GM10266 (cell line): ENCODE data around the gene CASS4.

Source experiments
- DNase-seq: peaks from one replicate; pipeline ENCODE4 v3.0.0; 2012; ENCODE audit errors: extremely low spot score
- CTCF ChIP-seq: IDR thresholded peaks from 2 replicates; pipeline ENCODE4 v1.5.1; 2012; ENCODE audit warnings: mild to moderate bottlenecking, low read depth; ENCODE audit not compliant: control insufficient read depth, insufficient read depth; ENCODE audit errors: missing control alignments

CASS4 gene

GRCh38 chr20:56437196-56437960 lies 25.3 kb downstream of the CASS4 start:
- DNase-seq = no peak
- TF ChIP-seq CTCF = no peak

- no peak for DNase-seq
- no peak for TF ChIP-seq CTCF
Observed at GRCh38 chr20:56438284-56438683, 26.2 kb downstream of the CASS4 start.

DNA sequence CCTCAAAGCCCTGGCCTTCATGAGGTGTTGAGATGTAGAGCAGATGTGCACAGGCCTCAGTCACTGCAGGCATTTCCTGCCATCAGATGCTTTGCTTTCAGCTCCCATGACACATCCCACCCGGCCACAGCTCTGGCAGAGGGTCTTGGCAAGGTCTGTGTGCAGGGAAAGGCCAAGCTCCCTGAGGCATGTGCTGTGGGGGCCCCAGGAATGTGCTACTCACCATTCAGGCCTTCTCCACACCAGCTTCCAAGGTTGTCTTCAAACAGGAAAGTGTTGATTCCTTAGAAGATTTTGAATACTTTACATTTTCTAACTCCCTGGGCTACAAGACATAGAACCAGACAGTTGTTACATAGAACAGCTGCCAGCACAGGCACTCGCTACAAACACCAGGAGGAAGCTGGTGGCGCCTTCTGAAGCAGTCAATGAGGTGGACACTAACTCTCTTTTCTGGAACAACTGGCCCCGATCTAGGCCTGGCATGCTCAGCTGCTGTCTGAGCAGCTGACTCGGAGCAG lies 27.8 kb downstream of the CASS4 start:
- DNase-seq = no peak
- no peak for TF ChIP-seq CTCF

DNA sequence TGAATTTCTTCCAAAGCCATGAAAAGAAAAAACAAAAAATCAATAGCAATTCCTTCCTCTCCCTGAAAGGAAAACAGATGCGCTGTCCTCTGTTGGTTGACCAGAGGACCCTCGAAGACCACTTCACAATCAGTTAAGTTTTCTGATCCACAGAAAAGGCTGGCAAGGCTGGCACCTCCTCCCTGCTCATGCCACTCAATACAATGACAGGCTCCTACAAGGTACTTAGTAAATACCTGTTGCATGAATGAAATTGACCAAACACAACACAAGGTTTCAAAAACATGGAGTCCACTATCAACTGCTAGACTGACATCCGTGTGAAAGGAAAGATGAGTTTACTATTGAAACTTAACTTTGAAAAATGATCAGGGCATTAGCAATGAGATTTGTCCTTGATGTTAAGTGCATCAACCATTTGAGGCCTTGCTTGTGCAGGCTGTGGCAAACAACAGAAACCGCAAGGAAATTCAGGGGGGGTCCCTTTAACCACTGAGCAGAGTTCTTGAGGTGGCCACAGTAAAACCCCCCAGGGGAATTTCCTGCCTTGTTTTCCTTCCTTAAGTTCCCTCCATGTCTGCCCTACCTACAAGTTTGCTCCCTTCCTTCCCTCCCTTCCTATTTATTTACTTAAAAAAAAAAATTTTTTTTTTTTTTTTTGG lies 28.4 kb downstream of the CASS4 start:
- DNase-seq = peak; percentile 59
- no peak for TF ChIP-seq CTCF

DNA sequence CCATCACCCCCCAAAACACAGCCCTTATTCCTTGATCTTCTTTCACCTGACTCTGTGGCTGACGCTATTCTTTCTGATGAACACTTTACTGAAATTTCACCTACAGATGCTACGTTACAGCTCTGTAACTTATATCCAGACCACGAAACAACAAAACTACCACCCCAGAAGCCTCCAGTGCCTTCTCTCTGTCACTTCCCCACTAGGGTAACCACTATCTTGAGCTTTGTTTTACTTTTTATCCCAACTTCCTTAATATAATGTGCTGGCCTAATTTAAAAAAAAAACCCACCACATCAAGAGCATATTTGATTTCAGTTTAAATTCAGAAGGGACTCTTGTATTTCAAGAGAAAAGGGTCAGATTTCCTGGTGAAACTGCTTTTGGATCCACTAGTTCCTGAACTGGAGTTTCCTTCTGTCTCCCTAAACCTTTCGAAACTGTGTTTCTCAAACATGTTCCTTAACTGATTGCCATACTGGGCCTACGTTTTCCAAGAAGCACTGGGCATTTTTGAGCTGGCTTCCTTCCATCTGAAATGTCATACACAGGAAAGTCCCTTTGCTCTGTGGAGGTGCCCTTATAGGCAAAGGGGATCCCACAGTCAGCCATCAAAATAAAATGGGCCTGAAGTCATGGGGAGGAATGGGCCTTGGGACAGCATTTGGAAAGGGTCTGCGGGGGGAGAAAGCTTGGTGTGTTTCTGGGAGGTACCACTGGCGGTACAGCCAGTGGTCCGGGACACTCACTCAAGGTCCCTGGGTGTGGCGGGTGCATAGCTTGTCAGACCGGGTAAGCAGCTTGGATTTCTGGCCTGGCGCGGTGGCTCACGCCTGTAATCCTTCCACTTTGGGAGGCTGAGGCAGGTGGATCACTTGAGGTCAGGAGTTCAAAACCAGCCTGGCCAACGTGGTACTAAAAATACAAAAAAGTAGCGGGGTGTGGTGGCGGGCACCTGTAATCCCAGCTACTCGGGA lies 30.6 kb downstream of the CASS4 start:
- no peak for DNase-seq
- TF ChIP-seq CTCF = no peak

GRCh38 chr20:56443654-56444540 lies 31.8 kb downstream of the CASS4 start:
- no peak for TF ChIP-seq CTCF
- no peak for DNase-seq
